ENCODE measurements around the gene ZNF622.

Gene ZNF622, protein sequence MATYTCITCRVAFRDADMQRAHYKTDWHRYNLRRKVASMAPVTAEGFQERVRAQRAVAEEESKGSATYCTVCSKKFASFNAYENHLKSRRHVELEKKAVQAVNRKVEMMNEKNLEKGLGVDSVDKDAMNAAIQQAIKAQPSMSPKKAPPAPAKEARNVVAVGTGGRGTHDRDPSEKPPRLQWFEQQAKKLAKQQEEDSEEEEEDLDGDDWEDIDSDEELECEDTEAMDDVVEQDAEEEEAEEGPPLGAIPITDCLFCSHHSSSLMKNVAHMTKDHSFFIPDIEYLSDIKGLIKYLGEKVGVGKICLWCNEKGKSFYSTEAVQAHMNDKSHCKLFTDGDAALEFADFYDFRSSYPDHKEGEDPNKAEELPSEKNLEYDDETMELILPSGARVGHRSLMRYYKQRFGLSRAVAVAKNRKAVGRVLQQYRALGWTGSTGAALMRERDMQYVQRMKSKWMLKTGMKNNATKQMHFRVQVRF

DNA sequence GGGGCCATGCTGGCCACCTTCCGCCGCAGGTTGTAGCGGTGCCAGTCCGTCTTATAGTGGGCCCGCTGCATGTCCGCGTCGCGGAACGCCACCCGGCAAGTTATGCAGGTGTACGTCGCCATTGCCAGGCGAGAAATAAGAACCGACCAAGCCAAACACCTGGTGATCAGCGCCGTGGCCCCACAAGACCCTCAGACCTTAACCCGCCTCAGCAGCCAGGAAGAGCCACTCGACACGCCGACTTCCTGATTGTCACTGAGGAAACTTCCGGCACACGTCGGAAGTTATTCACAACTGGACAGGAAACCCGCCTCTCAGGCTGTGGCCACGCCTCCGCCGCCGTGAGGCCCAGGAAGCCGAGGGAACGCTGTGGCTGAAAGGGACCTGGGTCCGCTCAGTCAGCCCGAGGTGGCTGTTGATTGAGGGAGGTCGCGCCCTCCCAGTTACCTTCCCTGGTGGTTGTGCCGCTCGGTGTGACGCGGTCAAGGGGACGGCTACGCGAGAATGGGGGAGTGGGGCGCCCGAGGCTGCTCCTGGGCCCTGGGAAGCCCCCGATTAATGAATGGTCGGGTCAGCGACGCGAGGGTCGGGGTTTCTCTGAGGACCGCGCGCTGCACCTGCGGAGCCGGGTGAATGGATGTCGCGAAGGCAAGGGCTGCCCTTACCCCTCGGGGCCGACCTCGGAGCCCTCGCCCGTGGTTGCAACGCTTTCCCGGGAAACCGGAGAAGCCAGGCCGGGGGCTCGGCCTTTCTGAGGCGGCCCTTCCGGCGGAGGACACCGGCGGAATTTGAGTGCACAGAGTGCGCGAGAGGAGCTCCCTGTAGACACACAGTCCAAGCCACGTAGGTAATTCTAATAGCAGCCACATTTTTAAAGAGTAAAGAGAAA, at the start of gene ZNF622:
Gene ZNF622, minus strand, starts transcription at position 257 of the 889 bp plus-strand sequence. Its CDS starts 135 bp downstream, at position 122.
- FAIRE-seq = peak; percentile 69

- no peak for FAIRE-seq
These were observed 44.5 kb upstream of the ZNF622 start for GRCh38 chr5:16510098-16510497.

DNA sequence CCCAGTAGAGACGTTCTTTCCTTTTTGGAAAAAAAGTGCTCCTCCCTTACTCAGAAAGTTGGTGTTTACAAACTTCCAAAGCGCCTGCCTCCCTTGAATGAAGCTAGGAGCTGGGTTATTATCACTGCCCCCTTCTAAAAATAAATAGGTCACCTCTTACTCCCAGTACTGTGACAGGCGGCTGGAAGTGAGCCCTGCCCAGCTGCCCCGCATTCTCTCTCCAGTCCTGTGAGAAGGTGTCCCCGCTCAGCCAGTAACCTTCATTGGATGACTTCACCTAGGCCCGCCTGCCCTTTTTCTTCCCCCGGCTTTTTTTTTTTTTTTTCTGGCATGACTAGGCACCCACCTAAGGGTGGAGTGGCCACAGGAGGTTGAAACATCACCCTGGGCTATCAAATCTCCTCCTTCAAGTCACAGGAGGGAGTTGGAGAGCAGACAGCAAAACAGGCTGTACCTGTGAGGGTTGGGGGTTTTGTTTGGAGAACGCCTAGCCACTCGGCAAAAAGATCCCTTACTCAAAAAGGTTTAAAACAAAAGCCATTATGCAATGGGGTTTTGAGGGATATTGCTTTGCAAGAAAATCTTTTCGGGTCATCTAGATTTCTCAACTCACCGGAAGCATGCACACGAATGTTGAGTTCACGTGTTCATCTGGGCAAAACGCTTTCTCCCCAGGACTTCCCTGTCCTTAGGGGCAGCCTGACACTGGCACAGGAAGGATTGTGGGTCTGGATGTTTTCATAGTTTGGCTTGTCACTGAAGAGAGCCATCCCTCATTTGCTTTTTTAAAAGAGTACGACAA, 43.3 kb upstream of the ZNF622 start:
- FAIRE-seq = no peak

DNA sequence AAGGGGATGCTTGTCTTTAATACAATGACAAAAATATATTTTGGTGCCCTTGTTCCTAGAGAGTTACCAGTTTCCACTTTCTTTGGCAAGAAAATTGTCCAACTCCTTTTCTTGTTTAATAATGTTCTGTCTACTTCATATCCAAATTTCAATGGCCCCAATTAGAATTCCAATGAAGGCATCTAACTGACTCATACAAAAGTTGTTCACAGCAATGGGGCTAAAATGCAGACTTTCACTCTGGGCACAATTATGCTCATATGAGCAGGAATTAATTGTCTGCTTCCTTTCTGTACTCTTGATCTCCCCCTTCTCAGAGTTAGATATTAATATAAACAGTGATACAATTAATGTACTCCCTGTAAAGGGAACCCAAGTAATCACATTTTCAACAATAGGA, 42.1 kb upstream of the ZNF622 start:
- no peak for FAIRE-seq

- FAIRE-seq = no peak
These were observed 40.3 kb upstream of the ZNF622 start for GRCh38 chr5:16505904-16506303.

- no peak for FAIRE-seq
These were observed 39.7 kb upstream of the ZNF622 start for GRCh38 chr5:16505140-16505891.

DNA sequence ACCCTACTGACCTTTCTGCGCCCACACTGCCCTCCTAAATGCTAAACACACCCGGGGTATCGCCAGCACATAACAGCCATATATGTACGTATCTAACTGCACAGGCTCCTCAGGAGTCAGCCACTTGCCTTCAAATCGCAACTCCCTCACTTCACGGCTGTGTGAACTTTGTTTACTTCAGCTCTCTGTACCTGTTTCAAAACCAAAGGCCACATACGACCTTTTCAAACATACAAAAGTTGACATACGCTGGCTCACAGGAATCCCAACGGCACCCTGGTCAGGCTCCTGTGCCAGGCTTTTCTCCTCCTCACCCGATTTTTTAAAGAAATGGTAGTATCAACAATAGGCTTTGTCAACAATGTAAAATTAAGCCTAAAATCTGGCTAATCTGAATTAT, 39.0 kb upstream of the ZNF622 start:
- FAIRE-seq = no peak

DNA sequence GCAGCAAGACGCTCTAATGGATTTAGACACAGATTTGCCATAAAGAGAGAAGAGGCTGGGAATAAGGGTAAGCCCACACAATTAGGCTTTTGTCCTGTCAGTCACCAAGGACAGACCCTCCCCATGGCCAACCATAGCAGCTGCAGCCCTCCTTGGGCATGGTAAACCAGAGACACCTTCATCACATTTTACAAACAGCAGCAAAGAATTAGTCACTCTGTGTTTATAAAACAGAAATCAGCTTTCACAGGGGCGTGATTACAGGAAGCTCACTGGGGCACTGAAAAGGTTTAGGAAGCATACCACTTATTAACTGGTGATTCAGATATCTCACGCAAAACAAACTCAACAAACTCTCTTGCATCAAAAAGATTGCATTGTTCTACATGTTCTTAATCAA, 37.3 kb upstream of the ZNF622 start:
- no peak for FAIRE-seq

- no peak for FAIRE-seq
These were observed 34.4 kb upstream of the ZNF622 start for GRCh38 chr5:16500024-16500423.

DNA sequence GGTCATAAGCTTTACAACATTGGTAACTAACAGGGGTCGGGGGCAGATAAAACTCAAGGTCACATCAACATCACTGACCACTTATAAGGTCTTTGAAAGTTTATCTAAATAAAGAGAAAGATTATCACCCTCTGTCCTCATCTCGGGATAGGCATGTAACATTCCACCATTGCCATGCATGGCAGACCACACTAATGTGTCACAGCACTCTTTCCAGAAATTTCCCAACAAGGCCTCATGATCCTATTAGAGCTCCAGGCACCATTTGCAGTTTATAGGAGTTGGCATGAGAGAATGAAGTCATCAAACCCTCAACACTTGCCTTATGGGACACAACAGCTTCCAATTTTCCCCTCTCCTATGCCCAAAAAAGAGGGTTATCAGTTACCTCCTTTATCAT, 31.9 kb upstream of the ZNF622 start:
- no peak for FAIRE-seq

GRCh38 chr5:16493261-16493660, 27.7 kb upstream of the ZNF622 start:
- FAIRE-seq = no peak

- FAIRE-seq = no peak
These were observed 27.0 kb upstream of the ZNF622 start for GRCh38 chr5:16492398-16493140.

DNA sequence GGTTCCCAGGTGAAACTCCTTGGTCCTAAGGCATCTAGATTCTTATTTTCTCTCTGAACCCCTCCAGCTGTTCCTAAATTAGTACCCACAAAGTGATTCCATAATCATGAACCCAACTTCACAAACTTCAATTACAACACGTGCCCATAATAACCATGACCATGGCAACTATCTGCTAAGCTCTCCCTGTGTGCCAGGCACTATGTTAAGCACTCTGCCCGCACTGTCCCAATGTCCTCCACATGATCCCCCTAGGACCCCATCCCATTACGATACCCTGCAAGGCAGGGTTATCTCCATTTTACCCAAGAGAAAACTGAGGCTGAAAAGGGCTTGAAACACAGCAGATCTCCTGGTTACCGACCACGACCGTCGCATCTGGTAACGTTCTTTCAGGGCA, 25.3 kb upstream of the ZNF622 start:
- FAIRE-seq = no peak

DNA sequence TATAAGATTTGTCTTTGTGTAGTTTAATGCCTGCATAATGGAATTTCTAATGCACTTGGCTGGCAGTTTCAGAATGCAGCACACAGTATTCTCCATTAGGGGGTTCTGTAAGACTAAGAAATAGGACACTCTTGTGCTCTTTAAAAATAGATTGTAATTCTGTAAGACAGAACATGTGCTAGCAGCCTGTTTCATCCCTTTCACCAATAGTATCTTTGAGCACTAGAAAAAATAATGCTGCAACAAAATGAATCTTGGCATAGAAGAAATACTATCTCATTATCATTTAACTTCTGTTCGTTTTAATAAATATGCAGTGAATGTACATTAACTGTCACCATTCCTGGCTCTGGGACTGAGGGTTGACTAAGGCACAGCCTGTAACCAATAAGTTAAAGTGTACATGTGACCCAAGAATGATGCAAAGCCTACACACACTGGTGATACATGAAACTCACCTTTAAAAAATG, 23.8 kb upstream of the ZNF622 start:
- no peak for FAIRE-seq

DNA sequence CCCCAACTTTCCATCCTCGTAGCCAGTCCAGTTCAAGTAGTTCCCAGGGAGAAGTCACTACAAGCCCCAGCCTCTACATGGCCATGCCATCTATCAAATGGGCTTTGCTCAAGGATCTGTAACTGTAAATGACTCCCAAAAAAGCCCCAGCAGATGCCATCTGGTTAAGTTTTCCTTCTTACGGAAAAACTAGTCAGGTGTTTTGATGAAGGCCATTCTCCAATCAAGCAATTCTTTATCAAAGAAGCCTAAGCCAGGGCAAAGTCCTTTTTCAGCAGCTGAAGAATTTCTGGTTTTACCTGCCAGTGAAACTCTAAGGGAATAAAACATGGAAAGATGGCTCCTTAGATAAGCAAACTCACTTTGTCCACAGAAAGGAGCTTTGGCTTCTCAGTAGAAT, 21.9 kb upstream of the ZNF622 start:
- no peak for FAIRE-seq

DNA sequence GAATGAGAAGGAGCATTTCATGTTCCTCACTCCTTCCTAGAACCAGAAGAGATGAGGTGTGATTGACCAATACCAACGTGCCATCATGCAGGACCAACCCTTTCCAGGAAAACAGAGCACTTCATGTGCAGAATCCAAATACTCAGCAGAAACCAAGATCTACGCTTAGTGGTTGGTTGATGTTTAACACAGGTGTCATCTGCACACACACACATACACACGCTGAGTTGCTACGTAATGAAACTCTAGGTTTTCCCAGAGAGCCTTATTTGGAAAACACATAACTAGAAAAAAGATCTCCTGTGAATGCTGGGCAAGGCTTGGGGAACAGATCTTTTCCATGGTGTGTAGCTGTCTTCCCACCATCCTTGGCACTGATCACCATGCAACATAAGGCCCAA, 21.1 kb upstream of the ZNF622 start:
- FAIRE-seq = no peak

GRCh38 chr5:16485656-16486055, 20.1 kb upstream of the ZNF622 start:
- no peak for FAIRE-seq

DNA sequence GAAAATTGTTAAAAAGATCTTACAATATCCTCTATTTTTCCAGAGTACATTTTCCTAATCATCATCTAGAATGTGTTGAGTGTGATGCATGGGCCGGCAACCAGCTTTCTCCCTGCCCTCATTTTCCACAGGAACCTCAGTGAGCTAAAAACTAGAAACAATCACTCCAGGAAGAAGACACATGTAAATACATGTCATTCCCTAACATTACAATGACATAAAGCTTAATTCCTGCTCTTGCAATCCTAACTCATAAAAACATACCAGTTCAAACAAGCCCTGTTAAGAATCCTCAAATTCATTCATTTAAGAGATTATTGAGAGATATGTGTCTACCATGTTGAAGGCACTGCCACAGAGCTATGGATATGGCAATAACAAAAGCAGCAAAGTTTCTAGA, 18.5 kb upstream of the ZNF622 start:
- FAIRE-seq = no peak

- no peak for FAIRE-seq
These were observed 17.8 kb upstream of the ZNF622 start for GRCh38 chr5:16483361-16483760.

DNA sequence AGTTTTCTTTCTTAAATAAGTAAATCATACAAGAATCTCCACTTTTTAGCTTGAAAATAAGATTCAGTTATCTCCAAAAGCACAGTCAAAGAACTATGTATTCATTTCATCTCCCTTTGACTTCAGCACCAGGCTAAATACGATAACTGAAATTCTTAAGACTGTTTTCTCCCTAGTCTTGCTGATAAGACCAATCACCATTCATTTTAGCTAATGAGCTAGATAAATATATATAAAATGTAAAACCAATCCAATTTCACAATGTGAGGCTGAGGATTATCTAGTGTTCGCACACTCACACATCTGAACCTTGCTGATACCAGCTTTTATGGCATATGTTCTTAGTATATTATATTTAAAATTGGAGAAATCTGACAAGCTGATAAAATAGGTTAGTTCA, 17.3 kb upstream of the ZNF622 start:
- FAIRE-seq = no peak

- FAIRE-seq = no peak
These were observed 15.4 kb upstream of the ZNF622 start for GRCh38 chr5:16480821-16481538.
